ENCODE measurements around the gene SUPT7L. TPM values are rescaled to one million over a fixed set of nuclear protein-coding genes. Genes with fewer than 3 reads are reported as not detected.

Gene SUPT7L
- total RNA-seq, 6 experiments from 2014 or later: 11.4 to 15.3 (median 13.9) TPM

DNA sequence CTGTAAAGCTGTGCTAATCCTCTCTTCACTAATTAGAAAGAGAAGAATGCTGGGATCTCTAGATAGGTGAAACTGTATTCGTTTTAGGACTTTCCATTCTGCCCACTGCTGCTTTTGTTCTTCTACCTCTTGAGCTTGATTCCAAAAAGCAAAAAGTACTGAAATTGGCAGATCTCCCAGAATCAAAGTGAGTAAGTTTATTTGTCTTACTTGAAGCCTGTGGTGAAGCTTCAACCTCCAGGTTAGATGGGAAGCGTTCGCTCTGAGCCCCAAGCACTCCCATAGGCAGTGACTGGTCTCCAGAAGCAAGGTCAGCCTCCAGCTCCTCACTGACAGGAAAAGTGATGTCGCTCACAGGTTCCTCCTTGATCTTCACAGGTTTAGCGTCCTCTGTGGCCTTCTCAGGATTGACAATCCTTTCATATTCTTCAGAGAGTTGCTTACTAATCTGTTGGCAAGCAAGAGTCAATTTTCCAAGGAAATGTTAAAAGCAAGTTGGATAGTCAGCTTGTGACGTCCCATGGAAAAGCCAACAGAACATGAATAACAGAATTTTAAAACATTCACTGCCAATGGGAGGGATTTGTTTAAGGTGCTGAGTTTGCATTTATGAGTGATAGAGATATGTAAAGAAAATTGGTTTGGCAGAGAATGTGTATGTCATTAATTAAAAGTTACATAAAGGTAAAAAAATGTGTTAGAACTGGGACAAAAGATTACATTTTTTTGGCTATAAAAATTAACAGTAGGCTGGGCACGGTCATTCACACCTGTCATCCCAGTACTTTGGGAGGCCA, 8.1 kb downstream of the SUPT7L start:
- Histone ChIP-seq H3K36me3 (peaks cover 5 to 77% (median 30%) of the 10 kb centered on the region in 4 donors), H3K27ac (no peak overlapping the region), H3K9me3 (no peaks in the 10 kb centered on the region), H3K4me1 (peaks cover 0 to 13% (median 5%) of the 10 kb centered on the region in 4 donors), H3K4me3 (no peak overlapping the region), H3K27me3 (no peaks in the 10 kb centered on the region)
- 65% methylated on average over 6 of the region's 7 CpGs for WGBS (ENCODE audit: insufficient coverage, low coverage, low lambda C conversion rate, missing lambda C conversion rate)
- ATAC-seq (peak; percentile 22 to 80 (median 66)), DNase-seq (no peak)
- intact Hi-C loops (cut with DNase I): no loop called here
- no peak for TF ChIP-seq POLR2A (IDR thresholded peaks at IDR 0.05)
- no peak for TF ChIP-seq CTCF (IDR thresholded peaks at IDR 0.05)

GRCh38 chr2:27653397-27653796, 10.0 kb downstream of the SUPT7L start:
- no peak for DNase-seq
- TF ChIP-seq CTCF (IDR thresholded peaks at IDR 0.05): no peak
- no peak for TF ChIP-seq POLR2A (IDR thresholded peaks at IDR 0.05)
- H3K27me3 ChIP-seq: no peaks in the 10 kb centered on the region
- no peak overlapping the region for H3K27ac ChIP-seq
- H3K4me3 ChIP-seq: no peak overlapping the region
- peaks cover 0 to 75% (median 33%) of the 10 kb centered on the region in 4 donors for H3K36me3 ChIP-seq
- 100% methylated on average over 1 of the region's 2 CpGs for WGBS (ENCODE audit: insufficient coverage, low coverage, low lambda C conversion rate, missing lambda C conversion rate)
- H3K4me1 ChIP-seq: peaks cover 0 to 2% (median 0%) of the 10 kb centered on the region in 4 donors
- intact Hi-C loops (cut with DNase I): no loop called here
- no peaks in the 10 kb centered on the region for H3K9me3 ChIP-seq
- ATAC-seq: no peak

DNA sequence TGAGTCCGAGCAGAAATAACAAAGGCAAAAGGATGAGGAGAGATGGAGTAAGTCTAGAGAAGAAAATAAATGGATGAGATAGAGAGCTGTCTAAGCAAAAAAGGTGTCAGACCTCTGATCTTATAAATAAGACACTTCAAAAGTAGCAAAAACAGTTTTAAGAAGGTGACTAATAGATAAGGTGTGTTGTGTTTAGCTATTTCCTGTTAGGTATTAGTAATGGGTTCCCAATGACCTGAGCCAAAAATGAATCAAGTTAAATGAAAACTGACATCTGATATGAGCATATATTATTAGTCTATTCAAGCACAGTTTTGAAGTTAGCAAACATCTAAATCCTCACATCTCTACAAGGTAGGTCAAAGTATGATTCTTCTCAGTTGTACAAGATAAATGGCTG, 10.6 kb downstream of the SUPT7L start:
- no peak for ATAC-seq
- no peaks in the 10 kb centered on the region for H3K9me3 ChIP-seq
- no peak overlapping the region for H3K27ac ChIP-seq
- no peak for DNase-seq
- H3K27me3 ChIP-seq: no peaks in the 10 kb centered on the region
- WGBS (ENCODE audit: insufficient coverage, low coverage, low lambda C conversion rate, missing lambda C conversion rate): 100% methylated on average over 1 of the region's 1 CpG
- H3K4me3 ChIP-seq: no peak overlapping the region
- no peaks in the 10 kb centered on the region for H3K4me1 ChIP-seq
- peaks cover 0 to 81% (median 36%) of the 10 kb centered on the region in 4 donors for H3K36me3 ChIP-seq
- intact Hi-C loops (cut with DNase I): no loop called here
- TF ChIP-seq CTCF (IDR thresholded peaks at IDR 0.05) (no peak), POLR2A (IDR thresholded peaks at IDR 0.05) (no peak)

- no peak overlapping the region for H3K4me3 ChIP-seq
- H3K36me3 ChIP-seq: peaks cover 0 to 84% (median 38%) of the 10 kb centered on the region in 4 donors
- intact Hi-C loops (cut with DNase I): no loop called here
- no peak overlapping the region for H3K27ac ChIP-seq
- ATAC-seq (no peak), DNase-seq (no peak)
- TF ChIP-seq POLR2A (IDR thresholded peaks at IDR 0.05): no peak
- no peak for TF ChIP-seq CTCF (IDR thresholded peaks at IDR 0.05)
- no peaks in the 10 kb centered on the region for H3K27me3 ChIP-seq
- H3K4me1 ChIP-seq: no peaks in the 10 kb centered on the region
- H3K9me3 ChIP-seq: no peaks in the 10 kb centered on the region
Measured at GRCh38 chr2:27652341-27652740, 11.1 kb downstream of the SUPT7L start.

Data from right lobe of liver (tissue), 6 donors.